HTERT RPE-1 (cell line): ENCODE measurements around the gene CD164L2.

ENCODE experiments used
- in situ Hi-C: fragments of 300-500 bp; cut with MboI; formaldehyde crosslinking; loops from 4 replicates; pipeline ENCODE4 v1.14.3; 2020; ENCODE audit warnings: low sequenced_read_pairs

CD164L2 gene

DNA sequence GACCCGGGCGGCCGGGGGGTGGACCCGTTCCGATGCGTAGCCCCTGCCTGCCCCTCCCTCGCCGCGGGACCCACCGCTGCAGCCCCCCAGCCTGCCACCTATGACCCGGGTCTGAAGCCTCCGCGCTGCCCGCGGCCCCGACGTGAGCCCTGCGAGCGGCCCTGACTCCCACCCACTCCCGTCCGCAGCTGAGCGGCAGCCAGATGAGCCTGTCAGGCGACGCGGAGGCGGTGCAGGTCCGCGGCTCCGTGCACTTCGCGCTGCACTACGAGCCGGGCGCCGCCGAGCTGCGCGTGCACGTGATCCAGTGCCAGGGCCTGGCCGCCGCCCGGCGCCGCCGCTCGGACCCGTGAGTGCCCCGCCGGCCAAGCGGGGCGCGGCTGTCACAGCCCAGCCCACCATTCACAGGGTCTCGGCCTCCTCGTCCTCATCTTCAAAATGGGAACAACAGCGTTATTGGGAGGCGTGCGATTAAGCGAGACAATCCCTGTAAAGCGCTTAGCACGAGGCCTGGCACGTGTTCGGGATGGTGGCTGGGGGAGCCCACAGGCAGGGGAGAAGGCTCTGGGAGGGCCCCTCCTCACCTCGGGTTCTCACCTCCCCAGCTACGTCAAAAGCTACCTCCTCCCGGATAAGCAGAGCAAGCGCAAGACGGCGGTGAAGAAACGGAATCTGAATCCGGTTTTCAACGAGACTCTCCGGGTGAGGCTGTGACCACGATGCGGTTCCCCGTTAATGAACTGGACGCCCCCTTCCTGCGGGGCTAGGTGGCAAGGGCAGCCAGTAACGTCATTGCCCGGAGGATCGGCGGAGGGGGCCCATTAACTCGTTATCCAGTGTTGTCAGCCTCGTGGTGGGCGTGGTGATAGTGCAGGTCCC, 33.1 kb downstream of the CD164L2 start:
- in situ Hi-C loops, result no loop called here

DNA sequence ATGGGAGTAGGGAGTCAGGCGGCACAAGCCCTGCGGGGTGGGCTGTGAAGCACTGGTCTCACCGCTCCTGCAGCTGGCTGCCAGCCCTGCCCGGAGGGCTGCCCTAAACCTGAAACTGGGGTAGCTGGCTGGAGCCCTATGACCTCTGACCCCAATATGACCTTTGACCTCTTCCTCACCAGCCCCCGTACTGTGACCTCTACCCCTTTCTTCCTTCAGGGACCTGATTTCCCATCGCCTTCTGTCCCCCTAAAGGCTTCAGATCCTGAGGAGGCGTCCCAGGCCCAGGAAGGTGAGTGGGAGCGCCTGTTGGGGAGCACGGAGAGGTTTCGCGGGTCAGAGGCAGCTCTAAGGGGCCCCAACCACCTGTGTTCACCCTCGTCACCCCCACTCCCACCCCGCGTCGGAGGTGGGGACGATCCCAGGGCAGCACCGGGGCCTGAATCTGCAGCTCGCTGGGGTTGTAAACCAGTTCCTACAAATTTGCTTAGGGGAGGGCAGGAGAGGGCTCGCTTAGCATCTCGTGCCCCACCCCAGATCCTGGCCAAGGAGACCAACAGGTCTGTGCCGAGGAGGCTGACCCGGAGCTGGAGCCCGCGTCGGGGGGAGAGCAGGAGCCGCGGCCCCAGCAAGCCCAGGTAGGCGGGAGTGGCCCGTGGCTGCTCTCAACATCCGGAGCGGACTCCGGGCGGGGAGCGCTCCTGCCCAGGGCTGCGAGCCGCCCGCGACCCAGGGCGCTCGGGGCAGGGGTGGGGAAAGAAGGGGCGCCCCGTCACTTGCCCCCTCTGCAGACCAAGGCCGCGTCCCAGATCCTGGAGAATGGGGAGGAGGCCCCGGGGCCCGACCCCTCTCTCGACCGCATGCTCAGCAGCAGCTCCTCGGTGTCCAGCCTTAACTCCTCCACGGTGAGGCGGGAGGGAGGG, 34.0 kb downstream of the CD164L2 start:
- in situ Hi-C loops, result no loop called here

DNA sequence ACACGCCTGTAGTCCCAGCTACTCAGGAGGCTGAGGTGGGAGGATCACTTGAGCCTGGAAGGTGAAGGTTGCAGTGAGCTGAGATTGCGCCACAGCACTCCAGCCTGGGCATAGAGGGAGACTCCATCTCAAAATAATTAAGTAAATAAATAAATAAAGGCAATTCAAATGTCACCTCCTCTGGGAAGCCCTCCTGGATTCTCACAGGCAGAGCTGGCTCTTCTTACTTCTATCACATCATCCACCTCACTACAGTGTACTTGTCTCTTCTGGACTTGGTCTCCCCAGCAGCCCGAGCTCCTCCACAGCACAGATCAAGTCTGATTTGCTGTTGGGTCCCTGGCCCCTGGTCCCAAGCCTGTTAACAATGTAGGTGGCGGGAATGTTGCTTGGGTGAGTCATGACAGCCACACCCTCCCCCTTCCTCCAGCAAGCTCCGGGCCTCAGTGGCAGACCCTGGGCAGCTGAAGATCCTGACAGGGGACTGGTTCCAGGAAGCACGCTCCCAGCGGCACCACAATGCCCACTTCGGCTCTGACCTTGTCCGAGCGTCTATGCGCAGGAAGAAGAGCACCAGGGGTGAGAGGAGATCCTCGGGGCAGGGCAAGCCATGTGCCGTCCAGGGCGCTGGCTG, 36.0 kb downstream of the CD164L2 start:
- in situ Hi-C loops, result no loop called here

DNA sequence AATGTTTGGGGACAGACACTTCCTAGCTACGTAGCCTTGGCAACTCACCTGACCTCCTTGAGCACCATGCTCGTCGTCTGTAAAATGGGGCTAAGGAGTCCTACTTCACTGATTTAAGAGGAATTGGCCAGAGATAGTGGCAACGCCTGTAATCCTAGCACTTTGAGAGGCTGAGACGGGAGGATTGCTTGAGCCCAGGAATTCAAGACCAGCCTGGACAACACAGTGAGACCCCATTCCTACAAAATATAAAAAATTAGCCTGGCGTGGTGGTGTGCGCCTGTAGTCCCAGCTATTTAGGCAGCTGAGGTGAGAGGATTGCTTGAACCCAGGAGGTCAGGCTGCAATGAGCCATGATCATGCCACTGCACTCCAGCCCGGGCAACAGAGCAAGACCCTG, 36.8 kb downstream of the CD164L2 start:
- in situ Hi-C loops, result no loop called here

DNA sequence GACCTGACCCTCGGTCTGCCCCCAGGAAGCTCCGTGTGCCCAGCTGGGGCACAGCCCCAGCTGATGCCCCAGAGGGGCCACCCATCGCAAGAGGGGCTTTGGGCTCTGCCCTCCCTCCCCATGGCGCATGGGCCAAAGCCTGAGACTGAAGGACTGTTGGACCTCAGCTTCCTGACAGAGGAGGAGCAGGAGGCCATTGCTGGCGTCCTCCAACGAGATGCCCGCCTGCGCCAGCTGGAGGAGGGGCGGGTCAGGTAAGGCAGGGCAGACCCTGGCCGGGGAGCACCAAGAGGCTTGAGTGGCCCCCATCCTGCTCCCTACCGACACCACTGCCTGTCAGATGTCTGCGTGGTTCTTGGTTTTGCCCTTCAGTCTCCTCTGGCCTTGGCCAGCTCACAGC, 37.9 kb downstream of the CD164L2 start:
- in situ Hi-C loops, result no loop called here

DNA sequence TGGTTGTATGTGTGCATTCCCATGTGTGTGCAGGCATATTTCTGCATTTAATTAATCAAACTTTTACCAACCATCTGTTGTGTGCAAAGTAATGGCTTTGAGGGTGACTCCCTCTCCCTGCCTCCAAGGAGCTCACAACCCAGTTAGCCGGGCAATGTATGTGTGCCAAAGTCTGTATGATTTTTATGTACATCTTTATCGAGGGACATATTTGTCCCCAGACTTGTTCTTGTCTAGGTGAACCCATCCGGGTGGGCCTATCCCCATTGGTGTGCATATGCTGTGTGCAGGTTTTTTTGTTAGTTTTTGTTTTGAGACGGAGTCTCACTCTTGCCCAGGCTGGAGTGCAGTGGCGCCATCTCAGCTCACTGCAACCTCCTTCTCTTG, 39.5 kb downstream of the CD164L2 start:
- in situ Hi-C loops, result no loop called here

DNA sequence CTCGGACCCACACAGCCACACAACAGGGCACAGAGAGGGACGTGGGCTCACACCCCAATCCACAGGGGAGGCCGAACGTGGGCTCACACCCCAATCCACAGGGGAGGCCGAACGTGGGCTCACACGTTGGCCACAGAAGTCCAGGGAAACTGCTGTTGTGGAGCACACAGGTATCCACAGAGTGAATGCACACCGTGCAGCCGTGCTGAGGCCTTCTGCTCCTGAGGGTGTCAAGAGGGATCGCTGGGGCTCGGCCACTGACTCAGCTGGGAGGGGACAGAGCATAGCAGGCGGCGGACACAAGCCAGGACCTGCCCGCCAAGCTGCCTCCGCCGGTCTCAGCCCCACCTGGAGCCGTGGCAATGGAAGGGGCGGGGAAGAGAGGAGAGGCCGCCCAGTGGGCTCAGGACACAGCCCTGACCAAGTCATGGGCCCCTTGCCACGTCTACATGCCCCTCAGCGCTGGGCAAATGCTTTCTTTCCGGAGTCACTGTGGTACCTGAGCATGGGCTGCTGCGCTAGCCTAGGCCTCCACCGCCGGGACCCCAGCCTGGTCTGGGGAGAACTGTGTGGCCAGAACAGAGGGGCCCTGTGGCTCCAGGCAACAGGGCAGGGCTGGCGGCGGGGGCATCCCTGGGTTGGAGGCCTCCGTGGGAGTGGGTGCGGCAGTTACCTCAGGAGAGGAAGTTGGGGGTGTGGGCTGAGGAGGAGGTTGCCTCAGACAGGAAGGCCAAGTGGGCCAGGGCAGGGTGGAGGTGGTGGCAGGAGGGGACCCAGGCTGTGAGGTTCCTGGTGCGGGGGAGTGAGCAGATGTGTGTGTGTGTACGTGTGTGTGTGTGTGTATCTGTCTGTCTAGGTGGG, 40.1 kb downstream of the CD164L2 start:
- in situ Hi-C loops, result no loop called here

DNA sequence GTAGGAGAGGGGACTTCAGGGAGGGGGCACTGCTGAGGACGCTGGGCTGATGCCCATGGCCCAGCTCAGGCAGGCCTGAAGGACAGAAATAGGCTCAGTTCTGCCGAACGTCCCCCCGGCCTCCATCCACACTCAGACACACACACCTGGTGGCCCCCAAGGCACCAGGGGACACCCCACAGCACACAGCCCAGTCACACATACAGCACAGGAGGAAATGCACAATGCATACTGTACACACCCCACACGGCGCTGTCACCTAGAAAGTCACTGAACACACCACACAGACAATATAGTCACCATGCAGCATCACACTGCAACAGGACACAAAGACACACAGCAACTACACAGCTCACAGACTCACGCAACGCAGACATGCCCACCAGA, 40.7 kb downstream of the CD164L2 start:
- in situ Hi-C loops, result no loop called here

DNA sequence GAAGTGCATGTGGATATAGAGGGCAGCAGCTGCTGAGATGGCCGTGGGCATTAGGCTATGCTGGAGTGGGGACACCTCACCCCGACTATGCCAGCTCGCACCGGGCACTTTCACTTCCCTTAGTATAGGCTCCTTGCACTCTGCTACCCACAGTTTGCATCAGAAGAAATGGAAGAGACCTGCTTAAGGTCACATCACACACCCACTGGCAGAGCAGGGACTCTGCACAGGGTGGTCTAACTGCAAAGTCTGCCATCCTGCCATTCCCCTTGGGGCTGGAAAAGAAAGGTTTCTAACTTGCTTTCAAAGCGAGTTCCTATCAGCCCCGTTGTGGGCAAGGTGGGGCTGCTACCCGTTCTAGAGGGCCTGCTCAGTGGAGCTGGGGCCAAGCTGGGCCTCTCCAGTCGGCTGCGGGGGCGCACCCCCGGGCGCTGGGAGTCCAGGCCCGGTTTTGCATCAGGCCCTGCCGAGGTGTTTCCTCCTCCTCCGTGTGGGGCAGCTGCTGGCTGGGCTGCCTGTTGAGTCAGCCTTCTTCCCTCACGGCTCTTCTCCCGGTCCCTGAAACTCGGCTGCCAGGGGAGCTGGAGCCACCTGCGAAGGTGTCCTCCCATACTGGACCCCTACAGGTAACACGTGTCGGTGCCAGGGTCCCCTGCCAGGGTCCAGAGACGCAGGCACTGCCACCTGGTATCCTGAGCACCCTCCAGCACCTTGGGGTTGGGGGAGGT, 41.4 kb downstream of the CD164L2 start, which contains the start of gene SYTL1:
SYTL1 (plus strand) TSS at position 498 of the 728 bp plus-strand sequence. CDS start 3,313 bp downstream, outside the sequence.
- in situ Hi-C loops, result no loop called here

DNA sequence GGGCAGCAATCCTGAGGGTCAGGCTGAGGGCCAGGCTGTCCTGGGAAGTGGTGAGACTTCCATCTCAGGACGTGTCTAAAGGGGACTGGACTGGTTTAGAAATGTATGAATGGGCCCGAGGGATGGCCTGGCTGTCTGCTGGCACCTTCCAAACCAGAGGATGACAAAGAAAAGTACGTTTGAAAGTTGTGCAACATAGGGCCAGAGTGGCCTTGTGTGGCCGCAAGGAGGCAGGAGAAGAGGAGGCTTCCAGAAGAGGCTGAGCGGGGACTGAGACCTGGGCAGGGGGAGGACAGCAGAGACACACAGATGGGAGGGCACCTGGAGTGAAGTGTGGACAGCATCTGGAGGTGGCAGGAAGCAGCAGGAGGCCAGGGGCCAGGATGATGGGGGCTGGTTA, 43.9 kb downstream of the CD164L2 start:
- in situ Hi-C loops, result no loop called here

DNA sequence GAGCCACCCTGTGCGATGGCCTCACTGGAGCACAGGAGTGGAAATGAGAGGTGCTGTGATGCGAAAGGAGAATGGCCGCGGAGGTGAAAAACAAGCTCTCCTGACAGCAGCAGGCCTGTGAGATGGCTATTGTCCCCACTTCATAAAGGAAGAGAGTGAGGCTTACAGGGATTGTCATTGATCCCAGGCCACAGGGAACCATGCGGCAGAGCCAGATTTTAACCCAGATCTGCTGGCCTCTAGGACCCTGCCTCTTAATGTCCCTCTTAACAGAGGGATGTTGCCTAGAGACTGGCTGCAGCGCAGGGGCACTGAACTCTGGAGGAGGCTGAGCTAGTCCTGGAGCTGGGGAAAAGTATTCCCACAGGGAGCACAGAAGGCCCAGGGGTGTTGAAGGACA, 44.4 kb downstream of the CD164L2 start:
- in situ Hi-C loops, result no loop called here

DNA sequence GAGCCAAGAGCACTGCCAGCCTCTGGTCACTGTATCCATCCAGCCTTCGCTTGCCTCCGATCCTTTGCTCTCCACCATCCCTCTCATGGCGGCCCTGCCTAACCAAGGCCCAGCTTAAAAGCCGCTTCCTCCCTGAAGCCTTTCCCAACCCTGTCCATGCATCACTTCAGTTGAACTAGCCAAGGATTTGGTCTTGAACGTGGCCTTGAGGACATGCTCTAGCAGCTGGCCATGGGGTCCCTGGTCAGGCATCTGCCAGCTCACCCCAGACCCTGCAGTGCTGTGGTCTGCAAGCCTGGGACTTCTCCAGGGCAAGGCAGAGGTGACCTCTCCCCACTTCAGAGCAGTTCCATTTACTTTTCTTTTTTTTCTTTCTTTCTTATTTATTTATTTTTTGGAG, 46.4 kb downstream of the CD164L2 start:
- in situ Hi-C loops, result no loop called here

DNA sequence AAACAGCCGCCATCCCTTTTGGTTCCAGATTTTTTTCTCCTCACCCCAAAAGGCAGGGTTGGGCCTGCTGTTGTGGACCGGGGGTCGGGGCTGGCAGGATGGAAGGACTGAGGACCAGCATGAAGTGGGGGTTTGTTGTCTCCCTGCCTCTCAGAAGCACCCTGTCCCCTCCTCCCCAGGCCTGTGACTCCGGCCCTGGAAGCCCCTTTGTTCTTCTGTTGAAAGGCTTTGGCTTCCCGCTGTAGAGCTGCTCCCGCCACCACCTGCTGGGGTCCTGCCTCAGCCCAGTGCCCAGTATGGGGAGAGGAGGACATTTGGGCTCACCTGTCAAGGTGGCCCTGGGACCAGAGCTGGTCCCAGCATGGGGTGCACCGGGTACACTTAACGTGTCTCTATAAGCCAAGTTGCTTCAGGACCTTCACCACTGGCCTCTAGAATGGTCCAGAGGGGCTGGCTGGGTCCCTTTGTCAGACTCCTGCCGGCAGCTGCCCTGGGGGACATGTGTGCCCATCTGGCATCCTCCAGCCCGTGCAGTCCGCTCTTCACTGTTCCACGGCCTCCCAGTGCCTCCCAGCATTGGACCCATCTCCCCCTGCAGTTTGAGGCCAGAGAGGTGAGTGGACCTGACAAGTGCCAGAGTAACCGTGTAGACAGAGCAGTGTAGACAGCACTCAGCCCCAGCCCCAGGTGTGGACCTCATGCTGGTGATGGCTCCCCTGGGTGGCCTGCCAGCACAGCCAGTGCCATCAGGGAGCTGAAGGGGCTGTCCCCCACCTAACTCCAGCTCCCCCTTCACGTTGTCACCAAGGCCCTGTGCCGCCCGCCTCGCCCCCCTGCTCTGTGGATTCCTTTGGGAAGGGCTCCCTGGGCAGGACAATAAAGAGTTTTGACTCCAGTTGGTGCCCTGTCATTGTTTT, 47.4 kb downstream of the CD164L2 start:
- in situ Hi-C loops, result no loop called here

DNA sequence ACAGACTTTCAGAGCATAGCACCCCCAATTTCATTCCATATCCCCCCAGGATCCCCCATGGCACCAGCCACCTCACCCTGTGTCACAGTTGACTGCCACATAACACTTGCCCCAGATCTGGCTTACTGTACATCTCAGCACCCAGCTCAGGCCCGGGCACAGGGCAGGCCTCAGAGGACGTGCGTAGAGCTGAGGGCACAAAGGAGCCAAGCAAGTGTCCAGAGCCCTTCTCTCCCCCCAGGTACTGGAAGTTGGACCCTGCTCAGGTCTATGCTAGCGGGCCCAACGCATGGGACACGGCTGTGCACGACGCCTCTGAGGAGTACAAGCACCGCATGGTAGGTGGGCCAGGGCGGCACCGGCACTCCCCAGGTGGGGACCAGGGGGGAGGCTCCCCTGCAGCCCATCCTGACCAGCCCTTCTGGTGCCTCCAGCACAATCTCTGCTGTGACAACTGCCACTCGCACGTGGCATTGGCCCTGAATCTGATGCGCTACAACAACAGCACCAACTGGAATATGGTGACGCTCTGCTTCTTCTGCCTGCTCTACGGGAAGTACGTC, 49.3 kb downstream of the CD164L2 start:
- in situ Hi-C loops, result no loop called here

DNA sequence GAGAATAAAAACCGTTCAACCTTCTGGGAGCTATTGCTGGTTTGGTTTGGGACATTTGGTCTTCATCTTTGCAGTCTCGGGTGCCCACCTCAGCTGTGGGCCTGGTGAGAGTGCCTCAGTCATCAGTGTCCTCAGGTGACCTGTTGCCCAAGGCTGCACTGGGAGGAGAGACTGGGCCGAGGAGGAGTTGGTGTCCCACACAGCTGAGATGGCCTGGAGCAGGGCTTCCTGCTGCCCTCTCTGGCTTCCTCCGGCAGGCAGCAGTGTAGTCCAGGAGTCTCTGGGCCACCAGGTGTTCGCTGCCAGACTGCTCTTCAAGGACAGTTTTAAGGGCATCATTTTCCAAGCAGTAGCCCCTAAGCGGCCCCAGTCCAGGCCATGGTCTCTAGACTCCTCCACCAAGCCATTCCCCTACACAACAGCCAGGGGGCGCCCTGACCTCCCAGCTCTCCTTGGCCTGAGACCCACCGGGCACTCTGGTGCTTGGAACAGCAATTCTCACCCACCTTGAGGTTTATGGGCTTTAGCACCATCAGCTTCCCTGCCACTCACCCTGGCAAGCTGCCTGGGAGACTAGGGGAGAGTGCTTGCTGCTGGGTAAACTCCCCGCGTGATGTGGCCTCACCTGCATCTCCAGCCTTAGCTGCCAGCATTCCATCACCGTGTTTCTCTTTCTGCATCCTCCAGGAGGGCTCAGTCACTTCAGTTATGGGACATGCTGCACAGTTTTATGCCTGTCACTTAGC, 50.4 kb downstream of the CD164L2 start:
- in situ Hi-C loops, result no loop called here

DNA sequence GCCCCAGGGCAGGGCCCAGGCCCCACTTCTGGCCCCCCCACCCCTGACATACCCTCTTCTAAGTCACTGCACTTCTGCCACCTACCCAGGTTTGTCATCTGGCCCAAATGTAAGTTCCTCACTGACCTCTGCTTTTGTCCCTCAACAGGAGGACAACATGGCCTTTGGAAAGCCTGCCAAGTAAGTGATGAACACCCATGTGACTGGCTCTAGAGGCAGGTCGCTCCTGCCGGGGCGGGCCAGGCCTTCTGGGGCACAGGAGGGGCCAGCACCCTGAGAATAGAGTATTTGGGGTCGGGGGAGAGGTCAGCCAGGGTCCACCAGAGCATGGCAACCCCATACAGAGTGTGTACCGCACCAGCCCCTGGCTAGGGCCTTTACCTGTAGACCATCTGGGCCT, 51.2 kb downstream of the CD164L2 start:
- in situ Hi-C loops, result no loop called here

DNA sequence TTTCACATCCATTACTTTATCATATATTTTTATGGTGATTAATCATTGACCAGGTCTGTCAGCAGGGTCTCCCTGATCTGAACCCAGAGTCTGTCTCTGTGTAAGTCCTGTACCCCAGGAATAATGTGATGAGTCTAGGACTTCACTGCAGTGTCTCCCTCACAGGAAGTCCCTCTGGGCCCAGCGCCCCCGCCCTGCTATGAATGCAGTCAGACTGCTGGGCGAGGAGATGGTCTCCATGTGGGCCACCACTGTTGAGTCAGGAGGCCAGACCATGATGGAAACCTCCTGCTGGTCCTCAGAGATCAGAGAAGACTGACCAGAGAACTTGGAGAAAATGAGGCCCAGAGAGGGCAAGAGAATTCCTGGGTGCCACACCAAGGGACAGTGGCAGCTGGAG, 51.7 kb downstream of the CD164L2 start:
- in situ Hi-C loops, result no loop called here

DNA sequence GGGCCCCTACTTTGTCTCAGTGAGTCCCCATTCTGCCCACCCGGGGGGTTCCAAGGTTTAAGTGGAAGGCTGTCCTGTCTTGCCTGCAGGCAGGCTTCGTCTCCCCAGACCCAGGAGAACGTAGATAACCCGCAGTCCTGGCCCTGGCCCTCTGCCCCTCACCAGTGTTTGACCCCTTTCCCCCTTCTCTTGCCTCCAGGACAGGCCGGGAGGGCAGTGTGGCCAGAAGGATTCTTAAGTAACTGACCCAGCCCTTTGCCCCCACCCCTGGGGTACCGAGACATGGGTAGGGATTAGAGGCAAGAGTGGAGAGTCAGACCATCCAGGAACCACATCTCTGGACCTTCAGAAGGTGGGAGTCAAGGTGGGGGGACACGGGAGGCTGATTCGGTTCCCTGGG, 52.3 kb downstream of the CD164L2 start:
- in situ Hi-C loops, result no loop called here
